Hematopoietic multipotent progenitor cell treated with erythropoietin and hydrocortisone succinate and interleukin-3 and kit ligand, for 6 days (in vitro differentiated cells): ENCODE measurements around the gene LARGE1.

Source experiments
- DNase-seq: peaks from one replicate; pipeline ENCODE4 v3.0.0-alpha.2; 2015

The LARGE1 gene

DNA sequence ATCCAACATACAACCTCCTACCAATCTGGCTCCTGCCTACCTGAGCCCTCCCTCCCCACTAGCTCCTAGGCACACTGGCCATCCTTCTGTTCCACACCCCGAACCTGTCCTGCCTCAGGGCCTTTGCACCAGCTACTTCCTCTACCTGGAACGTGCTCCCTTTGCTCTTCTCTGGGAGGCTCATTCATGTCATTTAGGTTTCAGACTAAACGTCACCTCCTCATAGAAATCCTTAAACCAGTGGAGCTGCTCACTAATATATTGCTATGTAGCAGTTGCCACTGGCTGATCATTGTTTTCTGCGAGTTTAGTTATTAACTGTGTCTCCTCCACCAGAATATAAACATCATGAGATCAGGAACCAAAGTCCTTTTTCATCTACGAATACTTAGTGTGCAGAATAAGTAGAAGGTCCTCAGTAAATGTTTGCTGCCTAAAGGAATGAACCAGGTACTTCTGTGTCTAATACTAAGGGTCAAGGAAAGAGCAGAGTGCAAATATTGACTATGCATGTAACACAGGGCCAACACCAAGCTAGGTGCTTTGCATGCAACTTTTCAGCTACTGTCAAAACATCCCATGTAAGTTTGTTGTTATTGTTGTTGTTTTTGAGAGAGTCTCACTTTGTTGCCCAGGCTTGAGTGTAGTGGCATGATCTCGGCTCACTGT, 584.5 kb downstream of the LARGE1 start:
- no peak for DNase-seq

GRCh38 chr22:33332538-33332937, 587.7 kb downstream of the LARGE1 start:
- DNase-seq: no peak

- DNase-seq: no peak
These were observed 589.3 kb downstream of the LARGE1 start for GRCh38 chr22:33331017-33331416.

DNA sequence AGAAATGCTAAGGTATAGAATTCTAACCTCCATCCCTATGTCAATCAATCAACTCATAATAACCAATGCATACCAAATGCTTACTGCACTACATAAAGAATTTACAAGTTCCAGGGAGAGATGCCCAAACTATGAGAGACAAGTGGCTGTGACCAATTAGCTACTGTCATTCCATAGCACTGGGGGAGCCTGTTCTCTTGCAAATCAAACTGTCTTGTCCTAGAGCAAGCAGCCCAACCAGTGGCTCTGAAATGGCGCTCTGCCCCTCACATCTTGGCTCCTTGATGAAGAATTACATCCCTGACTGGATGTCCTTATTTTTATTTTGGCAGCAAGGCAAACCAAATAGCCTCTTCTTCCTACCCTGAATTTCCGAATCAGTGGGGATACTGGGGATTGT, 589.7 kb downstream of the LARGE1 start:
- DNase-seq: no peak

DNA sequence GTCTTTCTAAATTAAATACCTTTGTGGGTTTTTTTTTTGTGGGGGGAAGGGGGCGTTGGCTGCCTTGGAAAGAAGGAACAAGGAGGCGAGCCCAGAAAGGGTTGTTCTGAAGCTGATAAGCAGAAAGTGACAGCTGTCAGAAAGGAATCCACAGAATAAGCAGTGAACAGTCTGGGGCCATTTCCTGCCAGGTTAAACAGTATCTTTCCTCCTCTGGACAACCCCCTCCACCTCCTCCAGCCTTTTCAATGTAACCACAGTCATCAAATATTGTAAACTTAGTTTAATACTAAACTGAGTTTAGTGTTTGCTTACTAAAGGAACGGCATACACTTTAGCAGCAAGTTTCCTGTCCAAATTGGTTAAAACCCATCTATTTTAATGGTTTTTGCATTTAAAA, 590.9 kb downstream of the LARGE1 start:
- DNase-seq: peak; percentile 16

GRCh38 chr22:33328789-33329296, 591.4 kb downstream of the LARGE1 start:
- no peak for DNase-seq

GRCh38 chr22:33327348-33327860, 592.9 kb downstream of the LARGE1 start:
- no peak for DNase-seq

DNA sequence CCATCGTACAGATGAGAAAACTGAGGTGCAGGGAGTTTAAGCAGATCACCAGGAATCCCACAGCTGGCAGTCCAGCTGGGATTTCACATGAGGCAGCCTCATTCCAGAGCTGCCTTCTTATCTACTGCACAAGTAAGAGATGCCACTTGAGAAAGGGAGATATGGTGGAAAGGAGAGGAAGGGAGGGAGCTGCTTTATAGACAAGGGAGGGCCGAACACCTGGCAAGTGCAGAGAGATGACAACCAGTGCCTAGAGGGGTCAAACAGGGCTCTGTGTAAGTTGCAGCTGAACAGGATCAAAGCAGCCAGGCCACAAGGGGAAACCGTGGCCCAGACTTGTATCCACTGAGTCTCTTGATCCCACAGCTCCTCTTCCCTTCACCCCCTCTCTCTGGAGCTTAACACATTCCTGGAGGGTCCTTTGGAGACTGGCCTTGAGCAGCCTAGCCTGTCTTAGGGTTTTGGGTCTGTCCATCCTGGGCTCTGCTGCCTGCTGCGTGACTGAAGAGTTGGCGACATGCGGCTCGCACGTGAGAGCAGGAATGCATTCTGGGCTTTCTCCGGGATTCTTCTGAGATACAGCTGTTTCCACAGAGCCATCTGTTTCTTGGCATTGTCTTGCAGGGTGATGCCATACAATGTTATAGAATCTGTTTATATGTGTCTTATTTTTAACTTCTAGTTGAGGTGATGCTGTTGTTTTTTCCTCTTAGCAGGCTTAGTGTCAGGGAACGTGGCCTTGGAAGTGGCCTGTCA, 593.6 kb downstream of the LARGE1 start:
- DNase-seq: no peak

GRCh38 chr22:33325232-33326004, 594.9 kb downstream of the LARGE1 start:
- no peak for DNase-seq

- DNase-seq: no peak
These were observed 596.0 kb downstream of the LARGE1 start for GRCh38 chr22:33324228-33324627.

- no peak for DNase-seq
These were observed 598.8 kb downstream of the LARGE1 start for GRCh38 chr22:33321466-33321865.

DNA sequence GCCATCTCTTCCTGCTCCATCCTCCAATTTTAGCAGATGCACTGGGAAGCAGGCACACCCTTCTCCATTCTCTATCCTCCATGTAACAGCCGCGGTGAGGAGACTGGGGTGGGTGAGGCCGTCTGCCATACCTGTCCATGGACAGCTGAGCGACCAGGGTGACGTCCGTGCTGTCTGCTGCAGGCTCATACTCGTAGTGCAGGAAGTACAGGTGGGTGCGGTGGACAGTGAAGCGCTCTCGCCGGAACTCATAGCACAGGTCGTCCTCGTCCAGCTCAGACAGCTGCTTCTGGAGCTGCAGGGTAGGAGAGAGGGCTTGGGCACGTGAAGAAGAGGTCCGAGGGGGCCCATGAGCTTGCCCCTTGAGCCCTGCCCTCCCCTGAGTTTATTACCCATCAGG, 604.3 kb downstream of the LARGE1 start:
- DNase-seq: no peak

- no peak for DNase-seq
These were observed 605.2 kb downstream of the LARGE1 start for GRCh38 chr22:33315117-33315516.

- DNase-seq: no peak
These were observed 606.0 kb downstream of the LARGE1 start for GRCh38 chr22:33314316-33314715.

DNA sequence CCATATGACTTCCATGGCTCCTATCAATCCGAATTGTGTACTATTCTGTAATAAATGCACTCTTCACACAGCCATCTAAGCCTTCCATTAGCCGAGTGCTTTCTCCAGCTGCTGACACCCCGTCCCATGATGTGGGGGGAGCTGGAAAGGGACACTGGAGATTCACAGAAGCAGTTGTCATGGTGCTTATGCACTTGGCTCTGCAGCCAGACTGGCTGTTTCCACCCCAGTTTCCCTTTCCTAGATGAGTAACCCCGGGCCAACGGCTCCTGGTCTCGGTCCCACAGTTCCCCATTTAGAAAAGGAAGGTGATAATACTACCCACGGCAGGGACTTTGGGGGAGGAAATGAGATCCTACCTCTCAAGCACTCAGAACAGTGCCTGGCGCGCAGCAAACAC, 617.2 kb downstream of the LARGE1 start:
- DNase-seq: no peak

GRCh38 chr22:33302549-33302948, 617.7 kb downstream of the LARGE1 start:
- no peak for DNase-seq

DNA sequence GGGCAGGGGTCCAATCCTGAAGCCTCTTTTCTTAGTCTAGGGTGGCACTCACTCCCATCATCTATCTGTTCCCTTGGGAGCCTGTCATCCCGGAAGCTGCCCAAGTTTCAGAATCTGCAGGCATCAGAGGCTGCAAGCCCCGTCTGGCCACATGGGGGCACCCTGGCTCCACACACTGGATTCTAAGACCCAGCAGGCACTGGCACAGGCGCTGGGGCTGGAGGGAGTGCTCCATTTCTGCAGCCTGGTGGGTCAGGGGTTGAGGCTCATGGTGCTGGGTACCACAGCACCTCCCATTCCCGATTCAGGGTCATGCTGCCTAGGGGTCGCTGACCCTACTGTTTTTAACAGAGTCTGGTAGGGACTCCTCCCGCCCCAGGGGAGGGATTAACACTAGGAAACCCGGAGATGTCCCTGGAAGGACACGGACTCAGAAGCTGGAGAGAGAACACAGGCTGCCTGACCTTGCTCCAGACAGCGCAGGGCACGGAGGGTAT, 618.2 kb downstream of the LARGE1 start:
- DNase-seq: peak; percentile 79

- no peak for DNase-seq
These were observed 620.1 kb downstream of the LARGE1 start for GRCh38 chr22:33300165-33300564.

GRCh38 chr22:33299245-33299956, 620.9 kb downstream of the LARGE1 start:
- DNase-seq: no peak

GRCh38 chr22:33296941-33297340, 623.3 kb downstream of the LARGE1 start:
- no peak for DNase-seq

DNA sequence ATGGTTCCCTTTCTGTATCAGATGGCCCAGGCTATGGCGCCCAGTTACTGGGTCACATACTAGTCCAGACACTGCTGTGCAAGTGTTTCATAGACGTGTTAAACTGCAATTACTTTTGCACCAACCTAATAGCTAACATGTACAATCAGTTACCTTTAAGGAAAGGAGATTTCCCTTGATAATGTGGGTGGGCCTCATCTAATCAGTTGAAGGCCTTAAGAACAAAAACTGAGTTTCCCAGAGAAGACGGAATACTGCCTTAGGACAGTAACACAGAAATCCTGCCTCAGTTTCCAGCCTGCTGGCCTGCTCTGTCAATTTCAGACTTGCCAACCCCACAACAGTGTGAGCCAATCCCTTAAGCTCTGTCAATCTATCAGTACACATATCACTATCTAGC, 632.2 kb downstream of the LARGE1 start:
- DNase-seq: no peak

DNA sequence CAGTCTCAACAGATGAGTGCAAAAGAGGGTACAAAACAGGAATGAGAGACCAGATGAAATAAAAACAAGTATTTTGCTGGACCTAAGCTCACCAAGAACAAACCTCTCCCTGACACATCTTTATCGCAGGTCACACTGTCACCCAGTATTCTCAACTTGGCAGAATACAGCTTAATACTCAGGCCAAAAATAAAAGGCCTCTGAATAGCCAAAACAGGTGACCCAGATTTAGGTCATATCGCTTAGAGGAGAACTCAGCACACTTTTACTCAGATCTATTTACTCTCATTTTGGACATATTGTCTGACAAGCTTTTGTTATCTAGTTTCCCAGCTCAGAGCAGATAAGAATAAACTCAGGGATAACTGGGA, 645.2 kb downstream of the LARGE1 start:
- no peak for DNase-seq
